HepG2 (cell line): Measurements from ENCODE around the gene SLC7A6OS. TPM values are rescaled to one million over a fixed set of nuclear protein-coding genes. Genes with fewer than 3 reads are reported as not detected.
A peak's percentile ranks its signal among the peaks of the same experiment; 100 is the strongest.

Experiments
- CREB1 ChIP-seq, 2 experiments: fragments of 450-650 bp in 1 of 2; IDR thresholded peaks; 2 replicates each; pipeline ENCODE4 v1.6.1; 2016 to 2017; ENCODE audit warnings: control low read depth in 1 of 2, mild to moderate bottlenecking in 1 of 2, missing compliant biosample characterization in 1 of 2, missing genetic modification characterization in 1 of 2
- CREM ChIP-seq, 2 experiments: sonication (generic) in 1 of 2; formaldehyde crosslinking in 1 of 2; IDR thresholded peaks; 2 replicates each; pipeline versions ENCODE4 v1.4.0 to v1.6.1; 2016 to 2020; ENCODE audit warnings: antibody characterized with exemption in 1 of 2, mild to moderate bottlenecking in 1 of 2, missing genetic modification reagents in 1 of 2
- HDAC2 ChIP-seq: sonication (generic); formaldehyde crosslinking; IDR thresholded peaks from 2 replicates; pipeline ENCODE4 v1.4.0; 2020; ENCODE audit warnings: missing genetic modification reagents
- IRF2 ChIP-seq: IDR thresholded peaks from 2 replicates; pipeline ENCODE4 v1.6.1; 2018; ENCODE audit warnings: missing genetic modification reagents, missing compliant biosample characterization
- KLF9 ChIP-seq: IDR thresholded peaks from 2 replicates; pipeline ENCODE4 v1.6.1; 2016; ENCODE audit warnings: low read depth
- MIER3 ChIP-seq: IDR thresholded peaks from 2 replicates; pipeline ENCODE4 v1.6.1; 2016; ENCODE audit warnings: missing compliant biosample characterization, borderline replicate concordance
- NFE2L1 ChIP-seq: sonication (generic); formaldehyde crosslinking; IDR thresholded peaks from 2 replicates; pipeline ENCODE4 v1.4.0; 2020; ENCODE audit warnings: missing genetic modification reagents, mild to moderate bottlenecking, borderline replicate concordance
- NFYC ChIP-seq: IDR thresholded peaks from 2 replicates; pipeline ENCODE4 v1.6.1; 2016; ENCODE audit warnings: missing genetic modification reagents, missing compliant biosample characterization
- REPIN1 ChIP-seq: sonication (generic); formaldehyde crosslinking; IDR thresholded peaks from 2 replicates; pipeline ENCODE4 v1.8.0; 2022; ENCODE audit warnings: missing genetic modification reagents, low read depth, mild to moderate bottlenecking, borderline replicate concordance
- REXO4 ChIP-seq: sonication (generic); formaldehyde crosslinking; IDR thresholded peaks from 2 replicates; pipeline ENCODE4 v1.8.0; 2022; ENCODE audit warnings: missing genetic modification reagents, mild to moderate bottlenecking, borderline replicate concordance
- SAFB2 ChIP-seq: sonication (generic); formaldehyde crosslinking; IDR thresholded peaks from 2 replicates; pipeline ENCODE4 v1.5.1; 2020; ENCODE audit warnings: missing genetic modification reagents, low read depth, mild to moderate bottlenecking, borderline replicate concordance
- SPEN ChIP-seq: sonication (generic); formaldehyde crosslinking; IDR thresholded peaks from 2 replicates; pipeline ENCODE4 v1.5.1; 2020; ENCODE audit warnings: low read depth, mild to moderate bottlenecking, missing genetic modification reagents
- TSC22D2 ChIP-seq: sonication (generic); formaldehyde crosslinking; IDR thresholded peaks from 2 replicates; pipeline ENCODE4 v1.5.1; 2020; ENCODE audit warnings: missing genetic modification reagents, mild to moderate bottlenecking, borderline replicate concordance
- YEATS4 ChIP-seq: sonication (generic); formaldehyde crosslinking; IDR thresholded peaks from 2 replicates; pipeline ENCODE4 v1.4.0; 2020; ENCODE audit warnings: missing genetic modification reagents, borderline replicate concordance
- ZNF121 ChIP-seq: sonication (generic); formaldehyde crosslinking; IDR thresholded peaks from 2 replicates; pipeline ENCODE4 v1.5.0; 2020; ENCODE audit warnings: mild to moderate bottlenecking, missing genetic modification reagents
- ZNF333 ChIP-seq: sonication (generic); formaldehyde crosslinking; IDR thresholded peaks from 2 replicates; pipeline ENCODE4 v1.4.0; 2020; ENCODE audit warnings: mild to moderate bottlenecking, missing genetic modification reagents, borderline replicate concordance
- ZNF34 ChIP-seq: sonication (generic); formaldehyde crosslinking; IDR thresholded peaks from 2 replicates; pipeline ENCODE4 v1.4.0; 2020; ENCODE audit warnings: mild to moderate bottlenecking, missing genetic modification reagents, borderline replicate concordance
- ZNF552 ChIP-seq: sonication (generic); formaldehyde crosslinking; IDR thresholded peaks from 2 replicates; pipeline ENCODE4 v1.9.0; 2022; ENCODE audit warnings: missing genetic modification reagents, mild to moderate bottlenecking, borderline replicate concordance
- ZNF709 ChIP-seq: sonication (generic); formaldehyde crosslinking; IDR thresholded peaks from 2 replicates; pipeline ENCODE4 v1.5.0; 2020; ENCODE audit warnings: mild to moderate bottlenecking, missing genetic modification reagents
- ZNF766 ChIP-seq: sonication (generic); formaldehyde crosslinking; IDR thresholded peaks from 2 replicates; pipeline ENCODE4 v1.5.0; 2020; ENCODE audit warnings: missing genetic modification reagents, borderline replicate concordance
- ZNF777 ChIP-seq: sonication (generic); formaldehyde crosslinking; IDR thresholded peaks from 2 replicates; pipeline ENCODE4 v1.4.0; 2020; ENCODE audit warnings: missing genetic modification reagents
- ZNF781 ChIP-seq: sonication (generic); formaldehyde crosslinking; IDR thresholded peaks from 2 replicates; pipeline ENCODE4 v1.5.1; 2020; ENCODE audit warnings: borderline replicate concordance, mild to moderate bottlenecking, missing genetic modification reagents; ENCODE audit errors: not compliant biosample characterization
- ZSCAN9 ChIP-seq: IDR thresholded peaks from 2 replicates; pipeline ENCODE4 v1.6.1; 2016; ENCODE audit warnings: borderline replicate concordance
- polyA plus RNA-seq, 8 experiments: library from polyadenylated mRNA; depleted of rRNA in 3 of 8; stranded (reverse) in 7 of 8; unstranded in 1 of 8; fragments of >200 nt; fragmentation: Illumina TruSeq in 4 of 8; extraction: Trizol in 4 of 8; gene quantifications; 2 replicates each; pipeline versions ENCODE4 v1.2.1 to v1.2.3, GENCODE V29; 2011 to 2016; ENCODE audit warnings: low read depth in 4 of 8, missing spikeins in 1 of 8, mixed read lengths in 1 of 8; ENCODE audit not compliant: insufficient read depth in 1 of 8
- total RNA-seq, 5 experiments: library from RNA; depleted of rRNA; stranded (reverse); fragments of >200 nt; fragmentation: Illumina TruSeq; extraction: Trizol; gene quantifications; 2 replicates each; pipeline ENCODE4 v1.2.3, GENCODE V29; 2016; ENCODE audit warnings: low read depth in 1 of 5
- TF ChIP-seq, protein P1 (sequence below): sonication (generic); formaldehyde crosslinking; conservative IDR thresholded peaks from 2 replicates; pipeline ENCODE4 v1.4.0; 2020; ENCODE audit warnings: missing genetic modification reagents
- TF ChIP-seq, protein P2 (sequence below): sonication (generic); formaldehyde crosslinking; IDR thresholded peaks from 2 replicates; pipeline ENCODE4 v1.8.1; 2023; ENCODE audit warnings: mild to moderate bottlenecking, missing genetic modification reagents, borderline replicate concordance
- TF ChIP-seq, protein P3 (sequence below): sonication (generic); formaldehyde crosslinking; IDR thresholded peaks from 2 replicates; pipeline ENCODE4 v1.5.0; 2020; ENCODE audit warnings: missing genetic modification reagents

SLC7A6OS gene
- total and polyA plus RNA-seq, 2 of the 13 experiments (the other 11 are each of a cell fraction or from before 2014, with no cell fraction given): 11.2 to 21.5 TPM

DNA sequence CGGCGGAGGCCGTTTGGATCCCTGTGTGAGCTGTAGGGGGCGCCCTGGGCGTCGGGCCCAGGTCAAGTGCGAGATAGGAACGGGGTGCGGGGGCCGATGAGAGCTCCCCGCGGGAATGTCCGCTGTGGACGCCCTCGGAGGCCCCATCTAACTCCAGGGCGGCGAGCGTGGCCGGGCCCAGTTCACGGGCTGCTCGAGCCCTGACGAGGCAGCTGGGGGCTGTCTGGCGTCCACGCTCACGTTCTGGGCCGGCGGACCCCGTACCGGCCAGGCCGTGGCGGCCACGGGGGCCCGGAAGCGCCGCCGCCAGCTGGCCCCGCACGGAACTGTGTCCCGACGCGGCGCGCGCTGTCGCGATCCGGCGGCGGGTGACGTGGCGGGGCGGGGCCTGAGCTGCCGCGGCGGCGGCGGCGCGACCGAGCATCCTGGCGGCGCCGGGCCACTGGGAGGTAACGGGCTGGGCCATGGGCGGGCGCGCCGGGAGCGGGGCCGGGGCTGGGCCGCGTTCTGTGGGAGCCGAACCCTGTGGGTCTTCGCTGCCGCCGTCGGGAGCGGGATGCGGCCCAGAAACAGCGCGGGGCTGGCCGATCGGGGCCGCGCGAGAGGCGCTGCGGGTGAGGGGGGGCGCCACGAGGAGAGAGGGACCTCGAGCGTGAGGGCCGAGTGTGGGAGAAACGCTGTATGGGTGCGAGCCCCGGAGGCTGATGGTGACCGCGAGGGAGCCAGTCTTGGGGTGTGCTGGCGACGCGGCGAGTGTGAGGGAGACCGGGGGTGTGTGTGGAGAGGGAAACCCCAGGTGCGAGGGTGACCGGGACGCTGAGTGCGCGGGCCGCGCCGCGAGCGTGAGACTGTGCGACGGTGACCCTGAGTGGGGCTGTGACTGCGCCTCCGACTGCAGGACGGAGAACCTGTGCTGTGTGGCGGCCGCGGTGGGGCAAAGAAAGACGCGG, 46.3 kb downstream of the SLC7A6OS start, which contains the start of gene SLC7A6 (continued):
- TF ChIP-seq REPIN1 (CRISPR knock-in tag) (no peak), ZNF766 (CRISPR knock-in tag) (peak; percentile 52; the same call in 1 of the 2 replicates), TSC22D2 (0 out of 2 replicates have a peak, but pooled peaks have one; percentile 73), YEATS4 (CRISPR knock-in tag) (peak; percentile 85), NFYC (no peak; the same call in 1 of the 2 replicates), ZNF121 (CRISPR knock-in tag) (peak; percentile 30), SAFB2 (CRISPR knock-in tag) (no peak), HDAC2 (CRISPR knock-in tag) (peak; percentile 48), ZNF34 (CRISPR knock-in tag) (0 out of 2 replicates have a peak, but pooled peaks have one; percentile 33), ZNF552 (0 out of 2 replicates have a peak, but pooled peaks have one; percentile 67), ZNF777 (CRISPR knock-in tag) (peak; percentile 63), ZNF781 (no peak), REXO4 (CRISPR knock-in tag) (peak; percentile 86; the same call in 1 of the 2 replicates), SPEN (no peak; the same call in none of the 2 replicates), ZNF709 (CRISPR knock-in tag) (peak; percentile 26), MIER3 (no peak; the same call in 1 of the 2 replicates), IRF2 (CRISPR knock-in tag) (peak; percentile 39; the same call in 1 of the 2 replicates), ZSCAN9 (CRISPR knock-in tag) (no peak), CREB1 (IDR thresholded peaks at IDR 0.05) (peak; percentile 63; the same call in 1 of the 2 replicates), CREB1 (CRISPR knock-in tag; IDR thresholded peaks at IDR 0.05) (no peak), ZNF333 (CRISPR knock-in tag) (peak; percentile 93; the same call in 1 of the 2 replicates), KLF9 (CRISPR knock-in tag) (0 out of 2 replicates have a peak, but pooled peaks have one; percentile 64), CREM (IDR thresholded peaks at IDR 0.05) (no peak), CREM (CRISPR knock-in tag; IDR thresholded peaks at IDR 0.05) (no peak), NFE2L1 (peak; percentile 89)
- TF ChIP-seq, protein P1, sequence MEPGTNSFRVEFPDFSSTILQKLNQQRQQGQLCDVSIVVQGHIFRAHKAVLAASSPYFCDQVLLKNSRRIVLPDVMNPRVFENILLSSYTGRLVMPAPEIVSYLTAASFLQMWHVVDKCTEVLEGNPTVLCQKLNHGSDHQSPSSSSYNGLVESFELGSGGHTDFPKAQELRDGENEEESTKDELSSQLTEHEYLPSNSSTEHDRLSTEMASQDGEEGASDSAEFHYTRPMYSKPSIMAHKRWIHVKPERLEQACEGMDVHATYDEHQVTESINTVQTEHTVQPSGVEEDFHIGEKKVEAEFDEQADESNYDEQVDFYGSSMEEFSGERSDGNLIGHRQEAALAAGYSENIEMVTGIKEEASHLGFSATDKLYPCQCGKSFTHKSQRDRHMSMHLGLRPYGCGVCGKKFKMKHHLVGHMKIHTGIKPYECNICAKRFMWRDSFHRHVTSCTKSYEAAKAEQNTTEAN (CRISPR knock-in tag): peak; percentile 59; the same call in 1 of the 2 replicates
- TF ChIP-seq, protein P2, sequence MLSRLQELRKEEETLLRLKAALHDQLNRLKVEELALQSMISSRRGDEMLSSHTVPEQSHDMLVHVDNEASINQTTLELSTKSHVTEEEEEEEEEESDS: no peak
- TF ChIP-seq, protein P3, sequence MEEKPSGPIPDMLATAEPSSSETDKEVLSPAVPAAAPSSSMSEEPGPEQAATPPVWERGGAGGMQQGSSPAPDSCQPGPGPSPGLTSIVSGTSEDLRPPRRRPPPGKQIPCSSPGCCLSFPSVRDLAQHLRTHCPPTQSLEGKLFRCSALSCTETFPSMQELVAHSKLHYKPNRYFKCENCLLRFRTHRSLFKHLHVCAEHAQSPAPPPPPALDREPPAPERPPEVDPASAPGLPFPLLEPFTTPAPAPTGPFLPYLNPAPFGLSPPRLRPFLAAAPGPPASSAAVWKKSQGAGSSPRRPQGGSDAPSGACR (CRISPR knock-in tag): no peak
